Testis (tissue), 2 donors: ENCODE measurements around the gene TBL1X.

ENCODE experiments used
- CTCF ChIP-seq, 3 experiments: fragments of 450-650 bp in 2 of 3; fragments of 200-600 bp in 1 of 3; sonication (generic) in 1 of 3; IDR thresholded peaks; one replicate each; pipeline ENCODE4 v1.5.1; 2016 to 2019; ENCODE audit warnings: antibody characterized with exemption in 3 of 3, mild to moderate bottlenecking in 2 of 3, moderate library complexity in 1 of 3
- POLR2A ChIP-seq: fragments of 450-650 bp; IDR thresholded peaks from one replicate; pipeline ENCODE4 v1.6.1; 2017; ENCODE audit warnings: antibody characterized with exemption, mild to moderate bottlenecking, moderate library complexity

GRCh38 chrX:9587642-9588041 lies 122.8 kb downstream of the TBL1X start:
- TF ChIP-seq CTCF (IDR thresholded peaks at IDR 0.05) (no peak), POLR2A (no peak)
